H9 (cell line): ENCODE measurements around the gene EIF1AY. TPM values are rescaled to one million over a fixed set of nuclear protein-coding genes. Genes with fewer than 3 reads are reported as not detected.

Experiments
- DNase-seq: peaks from one replicate; pipeline ENCODE4 v3.0.0-alpha.2; 2017
- H2AFZ ChIP-seq: one replicate; pipeline ENCODE4 v1.6.1; 2013; ENCODE audit warnings: mild to moderate bottlenecking, low read length, control low read depth, moderate library complexity
- H2AK5ac ChIP-seq: 2 replicates; pipeline ENCODE4 v1.6.1; 2013; ENCODE audit warnings: low read length, control low read depth, mixed read lengths; ENCODE audit not compliant: insufficient read length
- H2BK120ac ChIP-seq: one replicate; pipeline ENCODE4 v1.6.1; 2013; ENCODE audit warnings: low read depth, mild to moderate bottlenecking, low read length, control low read depth, inconsistent platforms; ENCODE audit not compliant: poor library complexity, severe bottlenecking
- H2BK12ac ChIP-seq: 2 replicates; pipeline ENCODE4 v1.6.1; 2013; ENCODE audit warnings: low read length, control low read depth, mixed read lengths, low read depth; ENCODE audit not compliant: insufficient read length
- H2BK15ac ChIP-seq: 2 replicates; pipeline ENCODE4 v1.6.1; 2013; ENCODE audit warnings: low read depth, low read length, control low read depth
- H2BK20ac ChIP-seq: one replicate; pipeline ENCODE4 v1.6.1; 2013; ENCODE audit warnings: low read depth, mild to moderate bottlenecking, low read length, control low read depth, inconsistent platforms; ENCODE audit not compliant: poor library complexity, severe bottlenecking
- H2BK5ac ChIP-seq: 2 replicates; pipeline ENCODE4 v1.6.1; 2013; ENCODE audit warnings: low read length, control low read depth, mixed read lengths; ENCODE audit not compliant: insufficient read length
- H3K14ac ChIP-seq: 2 replicates; pipeline ENCODE4 v1.6.1; 2013; ENCODE audit warnings: low read length, control low read depth; ENCODE audit not compliant: insufficient read depth
- H3K18ac ChIP-seq: 2 replicates; pipeline ENCODE4 v1.6.1; 2013; ENCODE audit warnings: low read depth, mild to moderate bottlenecking, mixed read lengths, low read length, control low read depth; ENCODE audit not compliant: insufficient read length
- H3K23ac ChIP-seq: 2 replicates; pipeline ENCODE4 v1.6.1; 2013; ENCODE audit warnings: low read length, control low read depth, mixed read lengths, low read depth; ENCODE audit not compliant: insufficient read length
- H3K23me2 ChIP-seq: 2 replicates; pipeline ENCODE4 v1.6.1; 2013; ENCODE audit warnings: low read depth, mild to moderate bottlenecking, mixed read lengths, low read length, control low read depth; ENCODE audit not compliant: insufficient read length, poor library complexity, severe bottlenecking
- H3K27ac ChIP-seq: 2 replicates; pipeline ENCODE4 v1.5.1; 2013; ENCODE audit warnings: low read length, control low read depth, mixed read lengths, low read depth; ENCODE audit not compliant: insufficient read length
- H3K27me3 ChIP-seq: 2 replicates; pipeline ENCODE4 v1.6.1; 2013; ENCODE audit warnings: low read length, control low read depth, inconsistent platforms; ENCODE audit not compliant: insufficient read depth
- H3K4ac ChIP-seq: 2 replicates; pipeline ENCODE4 v1.6.1; 2013; ENCODE audit warnings: low read depth, mild to moderate bottlenecking, control low read depth, inconsistent platforms, low read length, moderate library complexity
- H3K4me1 ChIP-seq: 2 replicates; pipeline ENCODE4 v1.6.1; 2013; ENCODE audit warnings: low read length, control low read depth, inconsistent platforms; ENCODE audit not compliant: insufficient read depth
- H3K4me2 ChIP-seq: 2 replicates; pipeline ENCODE4 v1.6.1; 2013; ENCODE audit warnings: low read length, control low read depth, mixed read lengths; ENCODE audit not compliant: insufficient read length, insufficient read depth
- H3K56ac ChIP-seq: 2 replicates; pipeline ENCODE4 v1.6.1; 2013; ENCODE audit warnings: low read depth, mild to moderate bottlenecking, mixed read lengths, low read length, control low read depth; ENCODE audit not compliant: insufficient read length
- H3K79me1 ChIP-seq: 2 replicates; pipeline ENCODE4 v1.6.1; 2013; ENCODE audit warnings: low read depth, mild to moderate bottlenecking, moderate library complexity, low read length, control low read depth, inconsistent platforms; ENCODE audit not compliant: insufficient read depth, poor library complexity, severe bottlenecking
- H3K79me2 ChIP-seq: 2 replicates; pipeline ENCODE4 v1.6.1; 2013; ENCODE audit warnings: low read length, control low read depth, inconsistent platforms; ENCODE audit not compliant: insufficient read depth
- H3K9ac ChIP-seq: 2 replicates; pipeline ENCODE4 v1.6.1; 2013; ENCODE audit warnings: low read length, control low read depth, mixed read lengths; ENCODE audit not compliant: insufficient read length; ENCODE audit errors: extremely low read depth
- H3K9me3 ChIP-seq: one replicate; pipeline ENCODE4 v1.6.1; 2013; ENCODE audit warnings: low read depth, low read length, inconsistent platforms; ENCODE audit not compliant: control insufficient read depth
- H3T11ph ChIP-seq: one replicate; pipeline ENCODE4 v1.6.1; 2013; ENCODE audit warnings: mild to moderate bottlenecking, low read length, control low read depth, inconsistent platforms
- H4K20me1 ChIP-seq: one replicate; pipeline ENCODE4 v1.6.1; 2013; ENCODE audit not compliant: control insufficient read depth, insufficient read length, insufficient read depth
- H4K5ac ChIP-seq: 2 replicates; pipeline ENCODE4 v1.6.1; 2013; ENCODE audit warnings: low read depth, mild to moderate bottlenecking, mixed read lengths, low read length, control low read depth; ENCODE audit not compliant: insufficient read length
- H4K8ac ChIP-seq: replicated peaks from 2 replicates; pipeline ENCODE4 v1.6.1; 2013; ENCODE audit warnings: low read length, control low read depth, mixed read lengths, low read depth; ENCODE audit not compliant: insufficient read length
- H4K91ac ChIP-seq: 2 replicates; pipeline ENCODE4 v1.6.1; 2013; ENCODE audit warnings: low read depth, mild to moderate bottlenecking, moderate library complexity, mixed read lengths, low read length, control low read depth; ENCODE audit not compliant: insufficient read length
- H3K27ac Mint-ChIP-seq, 3 experiments: 2 replicates in 2 of 3; 3 replicates in 1 of 3; pipeline ENCODE4 v1.8.0; 2020 to 2021; ENCODE audit warnings: mixed read lengths in 3 of 3, mild to moderate bottlenecking in 1 of 3, moderate library complexity in 1 of 3
- H3K27me3 Mint-ChIP-seq: 2 replicates; pipeline ENCODE4 v1.8.0; 2021; ENCODE audit warnings: low read depth, mild to moderate bottlenecking, moderate library complexity, mixed read lengths
- H3K36me3 Mint-ChIP-seq, 3 experiments: 2 replicates in 2 of 3; 3 replicates in 1 of 3; pipeline ENCODE4 v1.8.0; 2020 to 2021; ENCODE audit warnings: low read depth in 3 of 3, mixed read lengths in 3 of 3; ENCODE audit not compliant: insufficient read depth in 1 of 3
- H3K4me1 Mint-ChIP-seq, 2 experiments: 2 replicates each; pipeline ENCODE4 v1.8.0; 2020; ENCODE audit warnings: mixed read lengths in 2 of 2
- H3K4me3 Mint-ChIP-seq, 2 experiments: 2 replicates in 1 of 2; 3 replicates in 1 of 2; pipeline ENCODE4 v1.8.0; 2020 to 2021; ENCODE audit warnings: mild to moderate bottlenecking in 2 of 2, mixed read lengths in 2 of 2, moderate library complexity in 1 of 2
- H3K9me3 Mint-ChIP-seq, 2 experiments: 2 replicates in 1 of 2; 3 replicates in 1 of 2; pipeline ENCODE4 v1.8.0; 2020; ENCODE audit warnings: mild to moderate bottlenecking in 2 of 2, mixed read lengths in 2 of 2, moderate library complexity in 1 of 2
- CTCF ChIP-seq: fragments of 200-600 bp; sonication (generic); conservative IDR thresholded peaks from 3 replicates; pipeline ENCODE4 v1.8.0; 2021; ENCODE audit warnings: antibody characterized with exemption, mild to moderate bottlenecking
- WGBS: extraction: QIAGEN DNeasy Blood & Tissue Kit; methylation state at CpG from one replicate; pipeline ENCODE4 v1.1.7; 2013; ENCODE audit warnings: missing lambda C conversion rate, low lambda C conversion rate, mixed read lengths; ENCODE audit not compliant: insufficient read length; ENCODE audit errors: extremely low coverage; 5-methylcytosine and 5-hydroxymethylcytosine counted together
- total RNA-seq: library from RNA; stranded (reverse); gene quantifications from 2 replicates; pipeline ENCODE4 v1.2.1, GENCODE V29; 2021

EIF1AY gene
- total RNA-seq, 1 experiment from 2014 or later = not detected

GRCh38 chrY:20538186-20538585 is 37.4 kb upstream of the EIF1AY start:
- Mint-ChIP-seq H3K4me3 (no peak overlapping the region), H3K27me3 (no peaks in the 10 kb centered on the region), H3K4me1 (no peaks in the 10 kb centered on the region), H3K36me3 (no peaks in the 10 kb centered on the region), H3K9me3 (no peaks in the 10 kb centered on the region), H3K27ac (no peak overlapping the region)
- Histone ChIP-seq H2BK12ac (no peak overlapping the region), H2AK5ac (no peak overlapping the region), H3K4ac (no peak overlapping the region), H2AFZ (no peak overlapping the region), H3K9me3 (no peaks in the 10 kb centered on the region), H3K27me3 (no peaks in the 10 kb centered on the region), H4K8ac (no peak overlapping the region), H3K4me2 (no peak overlapping the region), H2BK120ac (no peak overlapping the region), H2BK20ac (no peak overlapping the region), H2BK5ac (no peak overlapping the region), H3K18ac (no peak overlapping the region), H3K23me2 (no peaks in the 10 kb centered on the region), H3K4me1 (no peaks in the 10 kb centered on the region), H3K27ac (no peak overlapping the region), H4K20me1 (no peaks in the 10 kb centered on the region), H3K56ac (no peak overlapping the region), H3K23ac (no peak overlapping the region), H4K5ac (no peak overlapping the region), H3K79me1 (no peaks in the 10 kb centered on the region), H3K14ac (no peak overlapping the region), H3K79me2 (no peaks in the 10 kb centered on the region), H2BK15ac (no peak overlapping the region), H3T11ph (no peak overlapping the region), H4K91ac (no peak overlapping the region), H3K9ac (no peak overlapping the region)
- no CpG with 5 or more reads among the region's 1 CpG for WGBS
- no peak for TF ChIP-seq CTCF
- DNase-seq = no peak
